ENCODE measurements around the gene NCS1. TPM values are rescaled to one million over a fixed set of nuclear protein-coding genes. Genes with fewer than 3 reads are reported as not detected.
A peak's percentile ranks its signal among the peaks of the same experiment; 100 is the strongest.

Gene NCS1
- total and polyA plus RNA-seq, 9 of the 15 experiments (the other 6 are each of a cell fraction or from before 2014, with no cell fraction given), result 0.28 to 27.0 (median 9.6) TPM

GRCh38 chr9:130208600-130209347 is 36.6 kb downstream of the NCS1 start (continued):
- TF ChIP-seq TEAD4 (IDR thresholded peaks at IDR 0.05; ENCODE audit: low read length), result peak; percentile 57
- no peak for TF ChIP-seq TEAD4 (CRISPR knock-in tag; IDR thresholded peaks at IDR 0.05; ENCODE audit: borderline replicate concordance)
- 0 out of 2 replicates have a peak, but pooled peaks have one; percentile 4 for TF ChIP-seq ZNF121 (CRISPR knock-in tag; conservative IDR thresholded peaks at IDR 0.05)
- no peak for TF ChIP-seq SUPT5H (IDR thresholded peaks at IDR 0.05)
- no peak for TF ChIP-seq FOXA1 (IDR thresholded peaks at IDR 0.05; ENCODE audit: borderline replicate concordance)
- no peak for TF ChIP-seq ETV5 (CRISPR knock-in tag; IDR thresholded peaks at IDR 0.05; ENCODE audit: low read depth)
- TF ChIP-seq KLF16 (IDR thresholded peaks at IDR 0.05), result peak; percentile 76; the same call in 1 of the 2 replicates
- TF ChIP-seq ETS1 (conservative IDR thresholded peaks at IDR 0.05; ENCODE audit: control insufficient read depth, low read depth, low read length), result no peak
- TF ChIP-seq TCF3 (CRISPR knock-in tag; IDR thresholded peaks at IDR 0.05), result peak; percentile 70
- TF ChIP-seq ZNF282 (CRISPR knock-in tag; IDR thresholded peaks at IDR 0.05), result no peak
- TF ChIP-seq ZNF274 (IDR thresholded peaks at IDR 0.05; ENCODE audit: borderline replicate concordance, low read depth, low read length), result no peak
- peak; percentile 58; the same call in 1 of the 2 replicates for TF ChIP-seq POLR2AphosphoS5 (IDR thresholded peaks at IDR 0.05; ENCODE audit: control insufficient read depth, insufficient read depth, low read depth, low read length)
- TF ChIP-seq EGR1 (conservative IDR thresholded peaks at IDR 0.05), result no peak
- no peak for TF ChIP-seq ATF6 (CRISPR knock-in tag; IDR thresholded peaks at IDR 0.05)
- no peak for TF ChIP-seq CTCFL (IDR thresholded peaks at IDR 0.05; ENCODE audit: borderline replicate concordance, insufficient read depth, low read depth, low read length, poor library complexity, severe bottlenecking)
- no peak for TF ChIP-seq ZBTB5 (IDR thresholded peaks at IDR 0.05)
- TF ChIP-seq JUND (IDR thresholded peaks at IDR 0.05; ENCODE audit: borderline replicate concordance, low read depth, low read length), result no peak
- TF ChIP-seq JUND (tag; IDR thresholded peaks at IDR 0.05; ENCODE audit: borderline replicate concordance, low read depth, low read length), result no peak
- peak; percentile 40; the same call in 1 of the 2 replicates for TF ChIP-seq EP300 (IDR thresholded peaks at IDR 0.05; ENCODE audit: low read length)

Measured in K562 (cell line).